Anterior cingulate cortex (tissue), 58 donors: ENCODE measurements around the gene OR9Q2.
"Not testable (repeated sequence)": the region's sequence is repeated elsewhere in the genome, so short reads cannot be mapped to it uniquely, and the experiment has no call there.

ENCODE experiments used
- DNase-seq, 58 donors: peaks; one replicate each; lab custom pipeline; 2025; lab: John Stamatoyannopoulos, UW

The OR9Q2 gene

GRCh38 chr11:58188770-58189169 lies at the start of gene OR9Q2:
Gene OR9Q2, plus strand, starts transcription at chr11:58189070. Its CDS starts 1,421 bp downstream, at chr11:58190491.
- no peak for DNase-seq

- peak in 12 of 58 donors; percentile 2 to 37 (median 17) for DNase-seq
Measured at GRCh38 chr11:58142761-58143160, 46.1 kb upstream of the OR9Q2 start.

- DNase-seq: peak in 21 of 58 donors; percentile 0 to 48 (median 10)
Measured at GRCh38 chr11:58152781-58153180, 36.1 kb upstream of the OR9Q2 start.

GRCh38 chr11:58164389-58164788 lies 24.5 kb upstream of the OR9Q2 start:
- no peak for DNase-seq

GRCh38 chr11:58164990-58165389 lies 23.9 kb upstream of the OR9Q2 start:
- no peak for DNase-seq

GRCh38 chr11:58165504-58166106 lies 23.3 kb upstream of the OR9Q2 start:
- DNase-seq: no peak

- no peak for DNase-seq
Measured at GRCh38 chr11:58177409-58178054, 11.3 kb upstream of the OR9Q2 start.

- DNase-seq: no peak
Measured at GRCh38 chr11:58178444-58178843, 10.4 kb upstream of the OR9Q2 start.

- DNase-seq: no peak
Measured at GRCh38 chr11:58179648-58180047, 9.2 kb upstream of the OR9Q2 start.

GRCh38 chr11:58186938-58187337 lies 1.9 kb upstream of the OR9Q2 start:
- no peak for DNase-seq

- DNase-seq: no peak
Measured at GRCh38 chr11:58192229-58192628, 3.4 kb downstream of the OR9Q2 start.

GRCh38 chr11:58193391-58193790 lies 4.5 kb downstream of the OR9Q2 start:
- no peak for DNase-seq

- DNase-seq: no peak
Measured at GRCh38 chr11:58195939-58196338, 7.1 kb downstream of the OR9Q2 start.

- DNase-seq: no peak
Measured at GRCh38 chr11:58199271-58199670, 10.4 kb downstream of the OR9Q2 start.

GRCh38 chr11:58204042-58204441 lies 15.2 kb downstream of the OR9Q2 start, which contains the start of gene OR1S2:
Gene OR1S2, minus strand, starts transcription at chr11:58204142. Its CDS starts 0 bp downstream, at chr11:58204142.
- DNase-seq: no peak

- not testable (repeated sequence) for DNase-seq
Measured at GRCh38 chr11:58212420-58212819, 23.6 kb downstream of the OR9Q2 start, which contains the start of gene OR1S1. Gene OR1S1, plus strand, starts transcription at chr11:58212720.

- DNase-seq: no peak
Measured at GRCh38 chr11:58216476-58216875, 27.6 kb downstream of the OR9Q2 start.

- no peak for DNase-seq
Measured at GRCh38 chr11:58222721-58223120, 33.9 kb downstream of the OR9Q2 start.

- DNase-seq: no peak
Measured at GRCh38 chr11:58227956-58228615, 39.2 kb downstream of the OR9Q2 start.
